ENCODE measurements around the gene FANCE.

DNA sequence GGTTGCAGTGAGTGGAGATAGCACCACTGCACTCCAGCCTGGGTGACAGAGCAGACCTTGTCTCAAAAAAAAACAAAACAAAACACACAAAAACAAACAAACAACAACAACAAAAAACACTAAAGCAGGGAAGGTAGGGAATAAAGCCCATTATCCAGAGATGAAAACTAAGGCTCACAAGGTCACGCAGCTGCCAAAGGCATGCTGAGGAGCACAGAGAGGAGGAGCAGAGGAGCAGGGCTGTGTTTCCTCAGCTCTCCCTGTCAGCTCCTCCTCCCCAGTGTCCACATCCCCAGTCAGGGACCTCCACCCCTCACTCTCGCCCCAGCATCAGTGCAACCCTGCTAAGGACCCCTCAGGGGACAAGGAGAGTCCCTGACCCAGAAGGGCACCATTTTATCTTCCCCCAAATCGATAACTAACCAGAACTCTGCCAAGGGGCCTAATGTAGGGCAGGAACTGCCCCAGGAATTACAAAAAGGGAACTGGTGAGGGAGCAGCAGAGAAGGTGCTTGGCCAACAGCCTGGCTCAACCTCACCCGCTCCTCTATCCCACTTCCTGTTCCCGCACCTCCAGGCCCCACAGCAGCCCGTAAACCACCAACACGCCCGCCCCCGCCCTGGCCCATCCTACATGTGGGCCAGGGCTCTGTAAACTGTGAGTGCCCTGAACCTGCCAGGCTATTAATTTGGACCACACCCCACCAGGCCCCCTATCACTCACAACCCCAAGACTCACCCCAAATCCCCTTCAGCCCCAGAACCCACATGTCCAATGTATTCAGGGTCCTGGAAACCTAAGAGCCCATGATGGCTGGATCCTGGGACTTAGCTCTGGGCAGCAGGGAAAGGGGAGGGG, 35.7 kb downstream of the FANCE start:
- TF ChIP-seq, protein P1, sequence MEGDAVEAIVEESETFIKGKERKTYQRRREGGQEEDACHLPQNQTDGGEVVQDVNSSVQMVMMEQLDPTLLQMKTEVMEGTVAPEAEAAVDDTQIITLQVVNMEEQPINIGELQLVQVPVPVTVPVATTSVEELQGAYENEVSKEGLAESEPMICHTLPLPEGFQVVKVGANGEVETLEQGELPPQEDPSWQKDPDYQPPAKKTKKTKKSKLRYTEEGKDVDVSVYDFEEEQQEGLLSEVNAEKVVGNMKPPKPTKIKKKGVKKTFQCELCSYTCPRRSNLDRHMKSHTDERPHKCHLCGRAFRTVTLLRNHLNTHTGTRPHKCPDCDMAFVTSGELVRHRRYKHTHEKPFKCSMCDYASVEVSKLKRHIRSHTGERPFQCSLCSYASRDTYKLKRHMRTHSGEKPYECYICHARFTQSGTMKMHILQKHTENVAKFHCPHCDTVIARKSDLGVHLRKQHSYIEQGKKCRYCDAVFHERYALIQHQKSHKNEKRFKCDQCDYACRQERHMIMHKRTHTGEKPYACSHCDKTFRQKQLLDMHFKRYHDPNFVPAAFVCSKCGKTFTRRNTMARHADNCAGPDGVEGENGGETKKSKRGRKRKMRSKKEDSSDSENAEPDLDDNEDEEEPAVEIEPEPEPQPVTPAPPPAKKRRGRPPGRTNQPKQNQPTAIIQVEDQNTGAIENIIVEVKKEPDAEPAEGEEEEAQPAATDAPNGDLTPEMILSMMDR (conservative IDR thresholded peaks at IDR 0.05; ENCODE audit: low read depth in 2 of 2) = no peak
- TF ChIP-seq POLR2AphosphoS5 (IDR thresholded peaks at IDR 0.05; ENCODE audit: low read depth) (no peak), EZH2 (IDR thresholded peaks at IDR 0.05; ENCODE audit: low read depth, unreplicated experiment) (no peak), EZH2phosphoT487 (IDR thresholded peaks at IDR 0.05; ENCODE audit: unreplicated experiment) (no peak), CREB1 (CRISPR knock-in tag; IDR thresholded peaks at IDR 0.05; ENCODE audit: low read depth) (no peak), REST (IDR thresholded peaks at IDR 0.05; ENCODE audit: unreplicated experiment) (no peak), ZNF114 (CRISPR knock-in tag; IDR thresholded peaks at IDR 0.05) (no peak), ZNF331 (CRISPR knock-in tag; IDR thresholded peaks at IDR 0.05; ENCODE audit: low read depth) (no peak), STAT1 (IDR thresholded peaks at IDR 0.05; ENCODE audit: unreplicated experiment) (no peak), NANOG (IDR thresholded peaks at IDR 0.05; ENCODE audit: borderline replicate concordance) (no peak), JUNB (IDR thresholded peaks at IDR 0.05; ENCODE audit: unreplicated experiment) (no peak)
- TF ChIP-seq, protein P2, sequence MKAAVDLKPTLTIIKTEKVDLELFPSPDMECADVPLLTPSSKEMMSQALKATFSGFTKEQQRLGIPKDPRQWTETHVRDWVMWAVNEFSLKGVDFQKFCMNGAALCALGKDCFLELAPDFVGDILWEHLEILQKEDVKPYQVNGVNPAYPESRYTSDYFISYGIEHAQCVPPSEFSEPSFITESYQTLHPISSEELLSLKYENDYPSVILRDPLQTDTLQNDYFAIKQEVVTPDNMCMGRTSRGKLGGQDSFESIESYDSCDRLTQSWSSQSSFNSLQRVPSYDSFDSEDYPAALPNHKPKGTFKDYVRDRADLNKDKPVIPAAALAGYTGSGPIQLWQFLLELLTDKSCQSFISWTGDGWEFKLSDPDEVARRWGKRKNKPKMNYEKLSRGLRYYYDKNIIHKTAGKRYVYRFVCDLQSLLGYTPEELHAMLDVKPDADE (IDR thresholded peaks at IDR 0.05) = no peak
- TF ChIP-seq, protein P3, sequence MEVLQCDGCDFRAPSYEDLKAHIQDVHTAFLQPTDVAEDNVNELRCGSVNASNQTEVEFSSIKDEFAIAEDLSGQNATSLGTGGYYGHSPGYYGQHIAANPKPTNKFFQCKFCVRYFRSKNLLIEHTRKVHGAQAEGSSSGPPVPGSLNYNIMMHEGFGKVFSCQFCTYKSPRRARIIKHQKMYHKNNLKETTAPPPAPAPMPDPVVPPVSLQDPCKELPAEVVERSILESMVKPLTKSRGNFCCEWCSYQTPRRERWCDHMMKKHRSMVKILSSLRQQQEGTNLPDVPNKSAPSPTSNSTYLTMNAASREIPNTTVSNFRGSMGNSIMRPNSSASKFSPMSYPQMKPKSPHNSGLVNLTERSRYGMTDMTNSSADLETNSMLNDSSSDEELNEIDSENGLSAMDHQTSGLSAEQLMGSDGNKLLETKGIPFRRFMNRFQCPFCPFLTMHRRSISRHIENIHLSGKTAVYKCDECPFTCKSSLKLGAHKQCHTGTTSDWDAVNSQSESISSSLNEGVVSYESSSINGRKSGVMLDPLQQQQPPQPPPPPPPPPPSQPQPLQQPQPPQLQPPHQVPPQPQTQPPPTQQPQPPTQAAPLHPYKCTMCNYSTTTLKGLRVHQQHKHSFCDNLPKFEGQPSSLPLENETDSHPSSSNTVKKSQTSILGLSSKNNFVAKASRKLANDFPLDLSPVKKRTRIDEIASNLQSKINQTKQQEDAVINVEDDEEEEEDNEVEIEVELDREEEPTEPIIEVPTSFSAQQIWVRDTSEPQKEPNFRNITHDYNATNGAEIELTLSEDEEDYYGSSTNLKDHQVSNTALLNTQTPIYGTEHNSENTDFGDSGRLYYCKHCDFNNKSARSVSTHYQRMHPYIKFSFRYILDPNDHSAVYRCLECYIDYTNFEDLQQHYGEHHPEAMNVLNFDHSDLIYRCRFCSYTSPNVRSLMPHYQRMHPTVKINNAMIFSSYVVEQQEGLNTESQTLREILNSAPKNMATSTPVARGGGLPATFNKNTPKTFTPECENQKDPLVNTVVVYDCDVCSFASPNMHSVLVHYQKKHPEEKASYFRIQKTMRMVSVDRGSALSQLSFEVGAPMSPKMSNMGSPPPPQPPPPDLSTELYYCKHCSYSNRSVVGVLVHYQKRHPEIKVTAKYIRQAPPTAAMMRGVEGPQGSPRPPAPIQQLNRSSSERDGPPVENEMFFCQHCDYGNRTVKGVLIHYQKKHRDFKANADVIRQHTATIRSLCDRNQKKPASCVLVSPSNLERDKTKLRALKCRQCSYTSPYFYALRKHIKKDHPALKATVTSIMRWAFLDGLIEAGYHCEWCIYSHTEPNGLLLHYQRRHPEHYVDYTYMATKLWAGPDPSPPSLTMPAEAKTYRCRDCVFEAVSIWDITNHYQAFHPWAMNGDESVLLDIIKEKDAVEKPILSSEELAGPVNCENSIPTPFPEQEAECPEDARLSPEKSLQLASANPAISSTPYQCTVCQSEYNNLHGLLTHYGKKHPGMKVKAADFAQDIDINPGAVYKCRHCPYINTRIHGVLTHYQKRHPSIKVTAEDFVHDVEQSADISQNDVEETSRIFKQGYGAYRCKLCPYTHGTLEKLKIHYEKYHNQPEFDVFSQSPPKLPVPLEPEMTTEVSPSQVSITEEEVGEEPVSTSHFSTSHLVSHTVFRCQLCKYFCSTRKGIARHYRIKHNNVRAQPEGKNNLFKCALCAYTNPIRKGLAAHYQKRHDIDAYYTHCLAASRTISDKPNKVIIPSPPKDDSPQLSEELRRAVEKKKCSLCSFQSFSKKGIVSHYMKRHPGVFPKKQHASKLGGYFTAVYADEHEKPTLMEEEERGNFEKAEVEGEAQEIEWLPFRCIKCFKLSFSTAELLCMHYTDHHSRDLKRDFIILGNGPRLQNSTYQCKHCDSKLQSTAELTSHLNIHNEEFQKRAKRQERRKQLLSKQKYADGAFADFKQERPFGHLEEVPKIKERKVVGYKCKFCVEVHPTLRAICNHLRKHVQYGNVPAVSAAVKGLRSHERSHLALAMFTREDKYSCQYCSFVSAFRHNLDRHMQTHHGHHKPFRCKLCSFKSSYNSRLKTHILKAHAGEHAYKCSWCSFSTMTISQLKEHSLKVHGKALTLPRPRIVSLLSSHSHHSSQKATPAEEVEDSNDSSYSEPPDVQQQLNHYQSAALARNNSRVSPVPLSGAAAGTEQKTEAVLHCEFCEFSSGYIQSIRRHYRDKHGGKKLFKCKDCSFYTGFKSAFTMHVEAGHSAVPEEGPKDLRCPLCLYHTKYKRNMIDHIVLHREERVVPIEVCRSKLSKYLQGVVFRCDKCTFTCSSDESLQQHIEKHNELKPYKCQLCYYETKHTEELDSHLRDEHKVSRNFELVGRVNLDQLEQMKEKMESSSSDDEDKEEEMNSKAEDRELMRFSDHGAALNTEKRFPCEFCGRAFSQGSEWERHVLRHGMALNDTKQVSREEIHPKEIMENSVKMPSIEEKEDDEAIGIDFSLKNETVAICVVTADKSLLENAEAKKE (CRISPR knock-in tag; IDR thresholded peaks at IDR 0.05) = no peak
